ENCODE data around the gene TMC6.
"Not testable (repeated sequence)": the region's sequence is repeated elsewhere in the genome, so short reads cannot be mapped to it uniquely, and the experiment has no call there.

Gene TMC6, protein sequence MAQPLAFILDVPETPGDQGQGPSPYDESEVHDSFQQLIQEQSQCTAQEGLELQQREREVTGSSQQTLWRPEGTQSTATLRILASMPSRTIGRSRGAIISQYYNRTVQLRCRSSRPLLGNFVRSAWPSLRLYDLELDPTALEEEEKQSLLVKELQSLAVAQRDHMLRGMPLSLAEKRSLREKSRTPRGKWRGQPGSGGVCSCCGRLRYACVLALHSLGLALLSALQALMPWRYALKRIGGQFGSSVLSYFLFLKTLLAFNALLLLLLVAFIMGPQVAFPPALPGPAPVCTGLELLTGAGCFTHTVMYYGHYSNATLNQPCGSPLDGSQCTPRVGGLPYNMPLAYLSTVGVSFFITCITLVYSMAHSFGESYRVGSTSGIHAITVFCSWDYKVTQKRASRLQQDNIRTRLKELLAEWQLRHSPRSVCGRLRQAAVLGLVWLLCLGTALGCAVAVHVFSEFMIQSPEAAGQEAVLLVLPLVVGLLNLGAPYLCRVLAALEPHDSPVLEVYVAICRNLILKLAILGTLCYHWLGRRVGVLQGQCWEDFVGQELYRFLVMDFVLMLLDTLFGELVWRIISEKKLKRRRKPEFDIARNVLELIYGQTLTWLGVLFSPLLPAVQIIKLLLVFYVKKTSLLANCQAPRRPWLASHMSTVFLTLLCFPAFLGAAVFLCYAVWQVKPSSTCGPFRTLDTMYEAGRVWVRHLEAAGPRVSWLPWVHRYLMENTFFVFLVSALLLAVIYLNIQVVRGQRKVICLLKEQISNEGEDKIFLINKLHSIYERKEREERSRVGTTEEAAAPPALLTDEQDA

DNA sequence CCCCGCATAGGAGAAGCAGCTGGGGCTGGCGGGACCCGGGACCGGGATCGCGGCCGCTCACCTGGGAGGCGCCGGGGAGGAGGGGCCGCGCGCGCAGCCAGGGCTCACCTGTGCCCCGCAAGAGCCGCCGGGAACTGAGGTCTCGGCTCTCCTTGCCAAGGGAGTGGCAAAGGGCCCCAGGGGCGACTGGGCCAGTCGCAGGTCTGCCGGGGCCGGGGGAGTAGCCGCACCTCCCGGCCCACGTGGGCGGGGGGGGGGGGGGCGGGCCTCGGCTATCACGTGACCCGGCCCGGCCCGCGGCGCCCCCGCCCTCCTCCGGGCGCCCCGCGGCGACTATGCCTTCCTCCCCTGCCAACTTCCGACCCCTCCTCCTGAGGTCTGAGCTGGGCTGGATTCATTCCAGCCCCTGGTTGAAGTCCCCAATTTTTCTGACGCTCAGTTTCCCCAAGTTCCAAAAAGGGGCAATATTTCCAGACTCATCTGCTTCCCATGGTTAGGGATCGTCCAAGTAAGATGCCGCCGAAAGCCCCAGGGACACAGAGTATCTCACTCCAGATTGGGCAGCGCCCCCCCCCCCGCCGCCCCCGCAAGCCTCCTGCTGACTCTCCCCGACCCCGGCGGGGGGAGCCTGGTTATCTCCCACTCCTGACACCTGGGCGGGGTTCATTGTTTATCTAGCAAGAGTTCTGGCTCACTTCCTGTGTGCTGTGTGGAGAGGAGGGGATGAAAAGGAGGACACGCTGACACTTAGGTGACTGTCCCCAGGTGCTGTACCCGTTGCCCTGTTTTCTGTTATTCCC lies at the start of gene TMC6:
TMC6 (minus strand) TSS at position 205 of the 800 bp plus-strand sequence. CDS start 1,923 bp downstream, outside the sequence.
- no peak for DNase-seq

DNA sequence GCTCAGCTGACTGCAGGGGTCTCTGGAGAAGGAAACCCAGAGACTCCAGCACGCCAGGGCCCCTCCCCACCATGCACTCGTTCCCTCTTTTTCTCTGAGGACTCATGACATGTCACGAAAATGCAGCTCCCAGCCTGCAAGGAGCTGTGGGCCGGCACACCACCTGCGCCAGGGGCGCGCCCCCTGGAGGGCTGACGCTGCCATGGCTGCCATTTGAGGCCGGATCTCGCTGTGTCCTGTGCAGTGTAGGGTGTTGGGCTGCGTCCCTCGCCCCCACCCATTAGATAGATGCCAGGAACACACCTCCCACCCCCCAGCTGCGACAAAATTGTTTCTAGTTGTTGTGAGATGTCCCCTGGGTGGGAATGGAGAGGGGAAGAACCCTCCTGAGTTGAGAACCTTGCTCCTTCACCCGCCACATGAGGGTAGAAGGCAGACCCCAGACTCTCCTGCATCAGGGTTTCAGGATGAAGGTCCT lies 48.0 kb upstream of the TMC6 start:
- no peak for DNase-seq

DNA sequence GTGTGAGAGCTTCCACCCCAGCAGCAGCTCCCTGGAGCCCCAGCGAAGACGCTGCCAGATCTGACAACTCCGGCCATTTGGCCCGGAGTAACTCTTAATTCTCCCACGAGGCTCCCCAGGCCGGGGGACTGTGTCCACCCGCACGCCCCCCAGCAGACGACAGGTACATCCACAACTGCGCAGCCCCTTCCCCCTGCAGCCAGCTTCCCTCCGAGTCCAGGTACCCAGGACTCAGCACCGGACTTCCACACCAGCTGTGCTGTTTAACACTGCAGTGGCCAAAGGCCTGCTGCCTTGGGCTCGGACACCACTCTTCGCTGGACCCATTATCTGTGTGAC lies 47.1 kb upstream of the TMC6 start:
- DNase-seq: no peak

DNA sequence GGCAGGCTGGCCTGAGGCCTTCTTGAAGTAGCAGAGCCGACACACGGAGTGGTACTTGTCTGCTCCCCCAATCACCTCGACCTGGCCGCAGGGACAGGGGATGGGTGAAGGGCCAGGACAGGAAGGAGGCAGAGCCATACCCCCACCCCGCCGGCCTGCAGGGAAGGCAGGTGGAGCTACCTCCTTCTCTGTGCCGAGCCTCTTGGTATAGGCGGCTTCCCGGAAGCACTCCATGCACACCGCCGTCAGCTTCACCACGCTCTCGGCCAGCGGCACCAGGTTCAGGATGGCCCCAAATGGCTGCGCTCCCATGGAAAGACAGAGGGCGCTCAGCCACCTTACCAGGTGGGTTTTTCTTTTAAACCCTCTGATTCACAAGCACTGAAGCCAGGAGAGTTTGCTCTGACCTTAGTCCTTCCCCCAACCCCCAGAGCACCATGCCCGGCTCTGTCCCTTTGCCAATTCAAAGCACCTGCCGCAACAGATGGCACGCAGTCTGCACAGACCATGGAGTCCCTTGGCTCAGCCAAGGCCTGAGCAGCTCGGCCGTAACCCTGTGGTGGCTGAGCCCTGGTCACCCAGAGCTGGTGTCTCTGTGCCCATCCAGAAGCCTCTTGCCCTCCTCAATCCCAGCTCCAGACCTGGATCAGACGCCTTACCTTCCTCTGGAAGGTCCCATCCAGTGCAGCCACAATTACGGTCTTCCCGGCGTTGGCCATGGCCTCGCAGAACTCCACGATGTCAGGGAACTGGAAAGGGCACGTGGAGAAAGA lies 46.5 kb upstream of the TMC6 start:
- DNase-seq: no peak

DNA sequence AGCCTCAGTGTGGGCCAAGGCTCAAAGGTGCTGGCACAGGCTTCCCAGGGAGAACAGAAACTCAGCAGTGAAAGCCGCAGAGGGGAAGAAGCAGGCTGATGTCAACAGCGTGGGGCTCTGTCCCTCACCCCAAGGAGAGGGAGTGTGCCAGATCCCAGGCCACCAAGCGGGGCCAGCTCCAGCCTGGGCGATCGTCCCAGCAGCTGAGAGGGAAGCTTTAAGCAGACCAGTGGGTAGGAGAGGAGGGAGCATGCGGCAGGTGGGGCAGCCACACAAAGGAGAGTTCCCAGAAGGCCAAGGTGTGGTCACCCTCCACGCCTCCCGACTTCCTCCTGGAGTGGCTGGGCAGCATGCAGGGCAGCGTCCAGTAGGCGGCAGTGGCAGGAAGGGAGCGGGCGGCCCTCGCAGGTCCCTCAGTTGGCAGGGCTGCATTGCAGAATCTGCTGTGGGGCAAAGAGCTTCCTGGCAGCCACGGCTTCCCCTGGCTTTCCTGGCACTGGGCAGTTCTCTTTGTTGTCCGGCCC lies 45.9 kb upstream of the TMC6 start:
- no peak for DNase-seq

DNA sequence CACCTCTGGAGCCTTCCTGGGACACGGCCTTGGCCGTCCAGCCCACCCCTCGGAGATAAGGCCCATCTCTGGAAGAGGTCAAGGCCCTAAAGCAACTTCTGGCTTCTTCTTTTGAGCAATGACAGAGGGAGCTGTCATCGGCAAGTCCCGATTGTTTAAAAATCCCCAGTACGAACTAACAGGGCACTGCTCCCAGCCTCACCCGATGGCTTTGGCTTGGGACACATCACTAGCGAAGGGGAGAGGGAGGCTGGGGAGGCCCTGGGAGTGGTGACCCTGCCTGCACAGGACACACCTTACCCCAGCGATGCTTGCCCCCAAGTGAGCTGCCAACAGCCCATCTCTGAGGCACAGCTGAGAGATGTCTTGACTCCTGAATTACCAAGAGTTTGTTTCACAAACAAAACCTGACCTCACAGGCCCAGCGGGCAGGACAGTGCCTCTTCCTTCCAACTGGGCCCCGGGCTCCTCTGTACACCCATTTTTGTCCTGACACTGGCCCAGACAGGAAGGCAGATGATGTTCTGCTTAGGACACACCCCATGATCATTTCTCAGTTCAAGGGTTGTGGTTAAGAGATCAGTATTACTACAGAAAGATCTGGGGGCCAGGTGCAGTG lies 44.7 kb upstream of the TMC6 start:
- no peak for DNase-seq

DNA sequence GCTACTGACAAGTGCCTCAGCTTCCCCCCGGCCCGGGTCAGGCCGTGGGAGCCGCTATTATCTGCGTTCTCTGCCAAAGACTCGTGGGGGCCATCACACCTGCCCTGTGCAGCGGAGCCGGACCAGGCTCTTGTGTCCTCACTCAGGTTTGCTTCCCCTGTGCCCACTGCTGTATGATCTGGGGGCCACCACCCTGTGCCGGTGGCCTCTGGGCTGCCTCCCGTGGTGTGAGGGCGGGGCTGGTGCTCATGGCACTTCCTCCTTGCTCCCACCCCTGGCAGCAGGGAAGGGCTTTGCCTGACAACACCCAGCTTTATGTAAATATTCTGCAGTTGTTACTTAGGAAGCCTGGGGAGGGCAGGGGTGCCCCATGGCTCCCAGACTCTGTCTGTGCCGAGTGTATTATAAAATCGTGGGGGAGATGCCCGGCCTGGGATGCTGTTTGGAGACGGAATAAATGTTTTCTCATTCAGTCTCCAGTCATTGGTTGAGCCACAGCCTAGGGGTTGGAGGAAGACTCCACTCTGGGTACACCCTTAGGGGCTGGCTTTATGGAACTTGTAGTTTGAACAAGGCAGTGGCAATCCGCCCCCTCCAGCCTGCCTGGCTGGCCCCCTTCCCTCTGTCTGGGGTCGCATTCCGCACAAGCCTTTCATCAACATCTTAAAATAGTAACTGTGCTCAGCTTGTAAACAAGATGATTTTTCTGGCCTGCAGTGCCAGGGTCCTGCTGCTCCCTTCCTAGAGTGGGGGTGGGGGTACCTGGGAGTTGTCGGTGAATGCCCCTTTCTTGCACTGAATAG lies 43.9 kb upstream of the TMC6 start:
- DNase-seq: no peak

DNA sequence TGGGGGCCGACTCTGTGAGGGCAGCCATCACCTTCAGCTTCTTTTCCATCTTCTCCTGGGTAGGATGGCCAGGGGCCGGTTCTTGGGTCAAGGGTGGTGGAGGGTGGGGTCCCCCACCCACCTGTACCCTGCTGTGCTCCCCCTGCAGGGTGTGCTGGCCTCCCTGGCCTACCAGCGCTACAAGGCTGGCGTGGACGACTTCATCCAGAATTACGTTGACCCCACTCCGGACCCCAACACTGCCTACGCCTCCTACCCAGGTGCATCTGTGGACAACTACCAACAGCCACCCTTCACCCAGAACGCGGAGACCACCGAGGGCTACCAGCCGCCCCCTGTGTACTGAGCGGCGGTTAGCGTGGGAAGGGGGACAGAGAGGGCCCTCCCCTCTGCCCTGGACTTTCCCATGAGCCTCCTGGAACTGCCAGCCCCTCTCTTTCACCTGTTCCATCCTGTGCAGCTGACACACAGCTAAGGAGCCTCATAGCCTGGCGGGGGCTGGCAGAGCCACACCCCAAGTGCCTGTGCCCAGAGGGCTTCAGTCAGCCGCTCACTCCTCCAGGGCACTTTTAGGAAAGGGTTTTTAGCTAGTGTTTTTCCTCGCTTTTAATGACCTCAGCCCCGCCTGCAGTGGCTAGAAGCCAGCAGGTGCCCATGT lies 43.2 kb upstream of the TMC6 start:
- not testable (repeated sequence) for DNase-seq

DNA sequence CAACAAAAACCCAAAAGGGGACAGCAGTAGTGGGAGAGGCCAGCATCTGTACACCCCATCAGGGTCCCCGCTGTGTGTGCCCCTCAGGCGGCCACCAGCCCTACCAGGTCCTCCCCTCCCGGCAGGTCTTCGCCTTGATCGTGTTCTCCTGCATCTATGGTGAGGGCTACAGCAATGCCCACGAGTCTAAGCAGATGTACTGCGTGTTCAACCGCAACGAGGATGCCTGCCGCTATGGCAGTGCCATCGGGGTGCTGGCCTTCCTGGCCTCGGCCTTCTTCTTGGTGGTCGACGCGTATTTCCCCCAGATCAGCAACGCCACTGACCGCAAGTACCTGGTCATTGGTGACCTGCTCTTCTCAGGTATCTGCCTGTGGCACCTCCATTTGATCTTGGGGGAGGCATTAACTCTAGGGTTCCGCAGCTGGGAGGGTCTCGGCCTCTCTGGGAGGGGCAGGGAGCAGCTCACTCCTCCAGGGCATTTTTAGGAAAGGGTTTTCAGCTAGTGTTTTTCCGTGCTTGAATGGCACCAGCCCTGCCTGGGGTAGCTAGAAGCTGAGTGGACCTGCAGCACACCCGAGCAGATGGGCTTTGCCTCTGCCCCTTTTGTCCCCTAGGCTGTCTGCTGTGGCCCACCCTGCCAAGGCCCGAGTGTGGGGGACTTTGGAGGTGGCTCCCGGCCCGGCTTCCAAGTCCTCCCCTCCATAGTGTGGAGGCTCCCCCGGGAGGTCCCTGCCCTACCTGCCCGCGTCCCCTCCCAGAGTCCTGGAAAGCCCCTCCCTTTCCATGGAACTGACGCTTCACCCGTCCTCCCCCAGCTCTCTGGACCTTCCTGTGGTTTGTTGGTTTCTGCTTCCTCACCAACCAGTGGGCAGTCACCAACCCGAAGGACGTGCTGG lies 42.4 kb upstream of the TMC6 start:
- DNase-seq: no peak

DNA sequence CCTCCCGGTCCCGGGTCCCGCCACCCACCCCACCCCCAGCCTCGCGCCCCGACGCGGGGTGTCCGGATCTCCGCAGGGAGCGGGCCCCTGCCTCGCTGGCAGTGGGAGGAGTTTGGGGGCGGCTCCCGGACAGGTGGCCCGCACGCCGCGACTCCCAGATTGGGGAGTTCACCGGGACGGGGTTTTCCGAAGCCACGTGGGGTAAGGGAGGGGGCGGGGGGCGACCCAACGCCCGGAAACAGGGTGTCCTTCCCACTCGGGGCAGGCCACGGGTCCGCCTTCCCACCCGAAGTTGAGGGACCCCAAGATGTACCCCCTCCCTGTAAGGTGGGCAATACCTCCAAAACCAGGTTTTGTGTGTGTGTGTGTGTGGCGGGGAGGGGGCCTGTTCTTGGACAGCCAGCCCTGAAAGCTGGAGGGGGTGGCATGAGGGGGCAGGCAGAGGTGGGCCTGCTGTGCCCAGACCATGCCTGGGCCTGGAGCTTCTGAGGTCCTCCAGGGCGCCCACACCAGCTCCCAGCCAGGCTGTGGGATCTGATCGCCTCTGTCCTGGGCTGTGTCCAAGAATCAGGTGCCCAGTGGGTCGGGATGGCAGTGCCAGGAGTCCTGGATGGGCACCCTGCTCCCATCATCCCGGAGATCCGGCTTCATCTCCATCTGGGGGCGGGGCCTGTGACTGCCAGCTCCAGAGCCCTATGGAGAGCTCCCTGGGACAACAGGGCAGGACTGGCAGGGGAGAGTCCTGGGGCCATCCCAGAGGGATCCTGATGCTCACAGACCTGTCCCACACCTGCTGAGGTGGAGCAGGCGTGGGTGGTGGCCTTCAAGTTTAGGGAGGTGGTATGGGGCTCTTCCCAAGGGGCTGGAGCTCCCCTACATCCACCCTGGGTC lies 40.6 kb upstream of the TMC6 start:
- no peak for DNase-seq

DNA sequence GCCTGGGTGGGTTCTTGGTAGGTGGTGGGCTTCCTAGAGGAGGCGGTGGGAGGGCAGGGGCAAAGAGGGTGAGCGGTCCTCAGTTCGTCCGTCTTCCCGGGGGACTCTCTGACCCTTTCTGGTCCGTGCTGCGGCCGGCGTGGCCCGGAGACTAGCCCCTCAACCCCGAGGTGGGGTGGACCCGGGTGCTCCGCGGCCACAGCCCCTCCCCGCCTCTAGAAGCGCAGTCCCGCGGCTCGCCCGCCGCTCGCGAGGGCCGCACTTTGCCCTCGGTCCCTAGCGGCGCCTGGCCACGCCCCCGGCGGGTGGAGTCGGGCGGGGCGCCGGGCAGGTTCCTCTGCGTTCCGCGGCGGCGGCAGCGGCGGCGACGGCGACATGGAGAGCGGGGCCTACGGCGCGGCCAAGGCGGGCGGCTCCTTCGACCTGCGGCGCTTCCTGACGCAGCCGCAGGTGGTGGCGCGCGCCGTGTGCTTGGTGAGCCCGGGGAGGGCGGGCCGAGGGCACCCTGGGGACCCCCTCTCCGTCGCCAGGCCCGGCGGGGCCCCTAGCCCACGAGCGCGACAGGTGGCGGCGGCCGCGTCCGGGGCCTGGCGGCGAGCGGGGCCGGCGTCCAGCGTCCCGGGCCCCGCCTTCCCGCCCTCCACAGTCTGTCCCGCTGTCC lies 39.8 kb upstream of the TMC6 start, which contains the start of gene SYNGR2:
SYNGR2 (plus strand) TSS at position 340 of the 661 bp plus-strand sequence; CDS start at position 376, 36 bp downstream.
- no peak for DNase-seq

DNA sequence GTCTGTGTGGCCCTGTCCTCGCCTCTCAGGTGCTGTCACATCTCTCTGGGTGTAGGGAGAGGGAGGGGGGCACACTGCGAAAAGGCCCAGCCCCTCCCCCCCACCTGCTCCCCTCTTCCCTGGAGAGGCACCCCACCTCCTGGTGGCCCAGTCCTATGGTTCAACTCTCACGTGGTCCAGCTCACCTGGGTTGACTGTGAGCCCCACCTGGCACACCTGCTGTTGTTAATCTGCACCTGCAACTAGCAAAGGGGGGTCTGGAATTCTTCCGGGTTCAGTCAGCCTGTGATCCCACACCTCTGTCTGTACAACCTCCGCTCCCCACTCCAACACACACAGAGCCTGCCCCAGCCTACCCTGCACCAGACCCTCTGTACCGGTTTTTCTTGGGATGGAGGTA lies 37.9 kb upstream of the TMC6 start:
- DNase-seq: no peak

DNA sequence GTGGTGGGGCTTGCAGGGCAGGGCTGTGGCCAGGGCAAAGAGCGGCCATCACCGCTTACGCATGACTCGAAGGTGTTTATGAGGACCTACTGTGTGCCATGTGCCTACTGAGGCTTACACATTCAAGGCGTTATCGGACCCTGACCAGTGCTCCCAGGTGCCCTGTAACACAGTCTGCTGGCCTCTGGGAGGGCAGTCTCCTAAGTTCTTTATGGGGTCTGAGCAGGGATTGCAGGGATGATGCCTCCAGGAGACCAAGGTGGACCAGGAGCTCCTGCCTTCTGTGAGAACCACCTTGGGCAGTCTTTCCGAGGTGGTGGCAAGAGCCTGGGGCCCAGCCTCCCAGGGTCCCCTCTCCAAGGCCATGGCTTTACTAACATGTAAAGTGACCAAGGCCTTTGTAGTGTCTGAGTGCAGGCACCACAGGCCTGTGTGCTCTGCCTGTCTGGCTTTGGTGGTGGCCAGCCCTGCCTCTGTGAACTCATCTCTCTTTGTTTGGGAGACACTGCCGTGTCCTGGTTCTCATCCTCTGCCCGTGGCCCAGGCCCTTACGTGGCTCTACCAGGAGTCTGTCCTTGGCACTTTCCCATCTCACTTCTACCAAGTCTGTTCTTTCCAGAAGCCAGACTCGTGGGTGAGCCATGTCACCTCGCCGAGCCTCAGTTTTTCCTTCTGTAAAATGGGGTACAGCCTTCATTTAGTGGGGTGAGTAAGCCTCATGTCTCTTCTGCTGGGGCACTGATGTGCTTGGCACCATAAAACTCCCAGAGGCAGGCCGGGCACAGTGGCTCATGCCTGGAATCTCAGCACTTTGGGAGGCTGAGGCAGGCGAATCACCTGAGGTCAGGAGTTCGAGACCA lies 36.4 kb upstream of the TMC6 start:
- no peak for DNase-seq

DNA sequence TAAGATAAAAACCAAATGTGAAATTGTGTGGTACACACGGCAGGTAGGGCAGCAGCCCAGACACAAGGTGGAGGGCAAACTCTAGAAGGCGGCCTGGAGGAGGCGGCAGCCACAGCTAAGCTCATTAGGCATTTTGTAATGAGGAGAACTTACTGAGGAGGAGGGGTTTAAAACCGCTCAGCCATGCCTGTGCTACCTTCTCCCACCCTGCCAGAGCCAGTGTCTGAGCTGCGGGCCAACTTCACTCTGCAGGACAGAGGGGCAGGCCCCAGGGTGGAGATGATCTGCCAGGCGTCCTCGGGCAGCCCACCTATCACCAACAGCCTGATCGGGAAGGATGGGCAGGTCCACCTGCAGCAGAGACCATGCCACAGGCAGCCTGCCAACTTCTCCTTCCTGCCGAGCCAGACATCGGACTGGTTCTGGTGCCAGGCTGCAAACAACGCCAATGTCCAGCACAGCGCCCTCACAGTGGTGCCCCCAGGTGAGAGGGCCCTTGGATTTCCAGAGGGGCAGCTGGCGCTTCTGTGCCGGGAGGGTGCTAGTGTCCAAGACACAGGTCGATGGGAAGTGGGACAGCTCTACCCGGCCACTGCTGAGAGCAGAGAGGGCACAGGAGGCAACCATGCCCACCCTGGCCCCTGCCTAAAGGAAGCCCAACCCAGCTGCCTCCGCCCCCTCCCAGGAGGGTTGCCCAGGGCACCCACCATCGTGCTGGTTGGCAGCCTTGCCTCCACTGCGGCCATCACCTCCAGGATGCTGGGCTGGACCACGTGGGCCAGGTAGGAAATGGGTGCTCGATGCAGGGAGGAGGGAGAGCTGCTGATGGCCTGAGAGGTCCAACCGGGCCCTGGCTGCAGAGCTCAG lies 35.6 kb upstream of the TMC6 start:
- DNase-seq: no peak

DNA sequence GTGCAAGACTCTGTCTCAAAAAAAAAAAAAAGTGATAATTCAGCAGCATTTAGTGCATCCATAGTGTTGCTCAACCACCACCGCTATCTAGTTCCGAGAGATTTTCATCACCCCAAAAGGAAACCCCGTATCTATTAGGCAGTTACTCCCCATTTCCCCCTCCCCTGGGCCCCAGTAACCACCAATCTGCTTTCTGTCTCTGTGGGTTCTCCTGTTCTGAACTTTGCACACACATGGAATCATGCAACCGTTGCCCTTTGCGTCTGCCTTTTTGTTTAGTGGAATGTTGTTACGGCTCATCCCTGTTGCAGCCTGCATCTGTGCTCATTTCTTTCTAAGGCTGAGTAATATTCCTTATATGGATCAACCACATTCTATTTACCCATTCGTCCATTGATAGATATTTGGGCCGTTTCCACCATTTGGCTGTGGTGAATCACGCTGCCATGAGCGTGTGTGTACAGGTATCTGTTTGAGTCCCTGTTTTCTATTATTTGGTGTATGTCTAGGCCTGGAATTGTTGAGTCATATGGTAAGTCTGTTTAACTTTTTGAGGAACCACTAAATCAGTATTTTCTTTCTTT lies 31.1 kb upstream of the TMC6 start:
- no peak for DNase-seq
